GM04504 (cell line): ENCODE data around the gene PELI2.

Source experiments
- DNase-seq: peaks from one replicate; pipeline ENCODE4 v3.0.0-alpha.2; 2012; ENCODE audit warnings: low read depth

The PELI2 gene

GRCh38 chr14:56349960-56350359 is 231.7 kb downstream of the PELI2 start:
- no peak for DNase-seq
